Ureter (tissue), 1 donor: ENCODE data around the gene SNU13. TPM values are rescaled to one million over a fixed set of nuclear protein-coding genes. Genes with fewer than 3 reads are reported as not detected.
"Not testable (repeated sequence)": the region's sequence is repeated elsewhere in the genome, so short reads cannot be mapped to it uniquely, and the experiment has no call there.

Experiments
- DNase-seq: peaks from one replicate; pipeline ENCODE4 v3.0.0-alpha.2; 2020; ENCODE audit warnings: low spot score
- total RNA-seq: library from RNA; stranded (reverse); gene quantifications from one replicate; pipeline ENCODE4 v1.2.4, GENCODE V29; 2023
- donor health status: DM: yes; HTN: yes; CAD: no.

Gene SNU13
- total RNA-seq, 1 donor from 2014 or later: 180 TPM

DNA sequence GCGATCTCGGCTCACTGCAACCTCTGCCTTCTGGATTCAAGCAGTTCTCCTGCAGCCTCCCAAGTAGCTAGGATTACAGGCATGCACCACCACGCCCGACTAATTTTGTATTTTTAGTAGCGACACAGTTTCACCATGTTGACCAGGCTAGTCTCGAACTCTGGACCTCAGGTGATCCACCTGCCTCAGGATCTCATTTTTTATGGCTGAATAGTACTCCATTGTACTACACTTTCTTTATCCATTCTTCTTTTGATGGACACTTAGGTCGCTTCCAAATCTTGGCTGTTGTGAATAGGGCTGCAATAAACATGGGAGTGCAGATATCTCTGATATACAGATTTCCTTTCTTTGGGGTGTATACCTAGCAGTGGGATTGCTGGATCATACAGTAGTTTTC is 46.8 kb downstream of the SNU13 start:
- DNase-seq: no peak

DNA sequence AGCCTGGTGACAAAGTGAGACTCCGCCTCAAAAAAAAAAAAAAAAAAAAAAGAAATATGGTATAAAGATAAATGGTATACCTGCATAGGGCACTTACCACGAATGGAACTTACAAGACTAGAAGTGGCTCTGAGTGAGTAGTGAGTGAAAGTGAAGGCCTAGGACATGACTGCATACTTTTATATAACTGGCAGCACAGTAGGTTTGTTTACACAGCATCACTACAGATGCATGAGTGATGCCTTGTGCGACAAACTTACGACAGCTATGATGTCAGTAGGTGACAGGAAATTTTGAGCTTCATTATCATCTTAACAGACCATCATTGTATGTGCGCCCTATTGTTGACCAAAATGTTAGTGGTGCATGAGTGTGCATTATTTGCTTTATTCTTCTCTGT is 49.9 kb downstream of the SNU13 start:
- DNase-seq: no peak

DNA sequence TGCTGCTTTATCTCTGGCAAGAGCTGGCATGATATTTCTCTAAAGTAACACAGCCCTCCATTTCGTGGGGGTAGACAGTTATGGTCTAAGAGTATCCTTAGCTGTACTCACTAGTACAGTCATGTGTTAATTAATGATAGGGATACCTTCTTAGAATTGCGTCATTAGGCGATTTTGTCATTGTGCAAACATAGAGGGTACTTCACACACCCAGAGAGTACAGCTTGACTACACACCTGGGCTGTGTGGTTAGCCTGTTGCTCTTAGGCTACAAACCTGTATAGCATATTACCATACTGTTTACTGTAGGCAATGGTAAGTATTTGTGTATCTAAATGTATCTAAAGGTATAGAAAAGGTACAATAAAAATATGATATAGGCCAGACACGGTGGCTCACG is 50.5 kb downstream of the SNU13 start:
- no peak for DNase-seq

- not testable (repeated sequence) for DNase-seq
Measured at GRCh38 chr22:41637623-41638022, 51.0 kb downstream of the SNU13 start.

DNA sequence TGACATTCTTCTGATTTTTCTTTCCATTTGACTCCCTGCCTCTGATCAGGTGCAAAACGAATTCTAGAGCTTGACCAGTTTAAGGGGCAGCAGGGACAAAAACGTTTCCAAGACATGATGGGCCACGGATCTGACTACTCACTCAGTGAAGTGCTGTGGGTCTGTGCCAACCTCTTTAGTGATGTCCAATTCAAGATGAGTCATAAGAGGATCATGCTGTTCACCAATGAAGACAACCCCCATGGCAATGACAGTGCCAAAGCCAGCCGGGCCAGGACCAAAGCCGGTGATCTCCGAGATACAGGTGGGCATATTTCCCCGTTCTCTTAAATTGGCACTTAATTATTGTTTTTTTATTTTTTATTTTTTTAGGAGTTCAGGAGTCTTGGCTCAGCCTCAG is 52.2 kb downstream of the SNU13 start:
- DNase-seq: no peak

DNA sequence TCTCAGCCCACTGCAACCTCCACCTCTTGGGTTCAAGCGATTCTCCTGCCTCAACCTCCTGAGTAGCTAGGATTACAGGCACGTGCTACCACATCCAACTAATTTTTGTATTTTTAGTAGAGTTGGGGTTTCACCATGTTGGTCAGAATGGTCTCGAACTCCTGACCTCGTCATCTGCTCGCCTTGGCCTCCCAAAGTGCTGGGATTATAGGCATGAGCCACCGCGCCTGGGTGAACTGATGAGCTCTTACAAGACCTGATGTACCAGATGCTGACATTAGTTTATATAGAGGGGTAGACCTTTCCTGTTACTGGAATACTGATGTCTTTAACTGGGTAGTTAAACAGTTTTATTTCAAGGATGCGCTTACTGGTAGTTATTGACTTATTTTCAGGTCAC is 54.1 kb downstream of the SNU13 start:
- not testable (repeated sequence) for DNase-seq

- DNase-seq: not testable (repeated sequence)
Measured at GRCh38 chr22:41631615-41632014, 57.1 kb downstream of the SNU13 start.

DNA sequence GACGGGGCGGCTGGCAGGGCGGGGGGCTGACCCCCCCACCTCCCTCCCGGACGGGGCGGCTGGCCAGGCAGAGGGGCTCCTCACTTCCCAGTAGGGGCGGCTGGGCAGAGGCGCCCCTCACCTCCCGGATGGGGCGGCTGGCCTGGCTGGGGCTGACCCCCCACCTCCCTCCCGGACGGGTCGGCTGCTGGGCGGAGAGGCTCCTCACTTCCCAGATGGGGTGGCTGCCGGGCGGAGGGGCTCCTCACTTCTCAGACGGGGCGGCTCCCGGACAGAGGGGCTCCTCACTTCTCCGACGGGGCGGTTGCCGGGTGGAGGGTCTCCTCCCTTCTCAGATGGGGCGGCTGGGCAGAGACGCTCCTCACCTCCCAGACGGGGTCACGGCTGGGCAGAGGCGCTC is 57.6 kb downstream of the SNU13 start:
- DNase-seq: not testable (repeated sequence)

- DNase-seq: no peak
Measured at GRCh38 chr22:41625577-41625976, 63.1 kb downstream of the SNU13 start.

Other genes starting within 250 kb of the SNU13 start
- gene TOB2, start 242.1 kb downstream of the SNU13 start, total RNA-seq: 49.9 TPM
- gene PHF5A, start 220.2 kb downstream of the SNU13 start, total RNA-seq: 32.3 TPM
- 121 TPM for gene ACO2, start 219.8 kb downstream of the SNU13 start, total RNA-seq
- gene POLR3H, start 144.4 kb downstream of the SNU13 start, total RNA-seq: 54.2 TPM
- gene CSDC2, start 127.9 kb downstream of the SNU13 start, total RNA-seq: 1.8 TPM
- gene PMM1, start 99.0 kb downstream of the SNU13 start, total RNA-seq: 18.7 TPM
- gene DESI1, start 67.8 kb downstream of the SNU13 start, total RNA-seq: 38.7 TPM
- 209 TPM for gene XRCC6, start 67.6 kb downstream of the SNU13 start, total RNA-seq
- gene MEI1, start 10.6 kb upstream of the SNU13 start, total RNA-seq: 6.8 TPM
- 10.4 TPM for gene CCDC134, start 111.8 kb upstream of the SNU13 start, total RNA-seq
- 165 TPM for gene SREBF2, start 144.2 kb upstream of the SNU13 start, total RNA-seq
- gene SHISA8, start 226.2 kb upstream of the SNU13 start, total RNA-seq: not detected
- gene TNFRSF13C, start 237.9 kb upstream of the SNU13 start, total RNA-seq: 0.36 TPM